ENCODE measurements around the gene LHPP.

Gene LHPP

DNA sequence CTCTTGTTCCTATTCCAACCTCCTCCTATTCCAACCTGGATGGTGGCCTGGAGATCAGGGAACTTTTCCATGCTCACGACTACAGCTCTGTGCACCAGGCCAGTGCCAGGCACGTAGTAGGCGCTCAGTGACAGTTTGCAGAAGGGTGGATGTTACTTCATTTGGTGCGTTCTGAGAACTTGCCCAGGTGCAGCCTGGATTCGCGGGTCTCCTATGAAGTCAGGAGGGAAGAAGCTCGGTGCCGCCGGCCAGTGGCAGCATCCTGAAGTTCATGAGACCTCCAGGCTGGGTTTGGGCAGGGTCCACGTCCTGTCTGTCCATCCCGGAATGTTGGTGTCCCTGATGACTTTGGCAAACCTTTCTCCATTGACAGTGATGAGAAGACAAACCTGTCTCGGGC is 21.3 kb downstream of the LHPP start (continued):
- no peak for TF ChIP-seq ZFP30 (CRISPR knock-in tag; IDR thresholded peaks at IDR 0.05)
- no peak for TF ChIP-seq RARB (CRISPR knock-in tag; IDR thresholded peaks at IDR 0.05)
- no peak for TF ChIP-seq ZFP3 (CRISPR knock-in tag; IDR thresholded peaks at IDR 0.05)
- TF ChIP-seq BACH2 (CRISPR knock-in tag; IDR thresholded peaks at IDR 0.05; ENCODE audit: borderline replicate concordance): no peak
- no peak for TF ChIP-seq ZNF565 (CRISPR knock-in tag; conservative IDR thresholded peaks at IDR 0.05; ENCODE audit: low read depth)
- no peak for TF ChIP-seq ZC3H10 (CRISPR knock-in tag; IDR thresholded peaks at IDR 0.05)
- TF ChIP-seq GLIS3 (CRISPR knock-in tag; IDR thresholded peaks at IDR 0.05): no peak
- TF ChIP-seq, protein P1, sequence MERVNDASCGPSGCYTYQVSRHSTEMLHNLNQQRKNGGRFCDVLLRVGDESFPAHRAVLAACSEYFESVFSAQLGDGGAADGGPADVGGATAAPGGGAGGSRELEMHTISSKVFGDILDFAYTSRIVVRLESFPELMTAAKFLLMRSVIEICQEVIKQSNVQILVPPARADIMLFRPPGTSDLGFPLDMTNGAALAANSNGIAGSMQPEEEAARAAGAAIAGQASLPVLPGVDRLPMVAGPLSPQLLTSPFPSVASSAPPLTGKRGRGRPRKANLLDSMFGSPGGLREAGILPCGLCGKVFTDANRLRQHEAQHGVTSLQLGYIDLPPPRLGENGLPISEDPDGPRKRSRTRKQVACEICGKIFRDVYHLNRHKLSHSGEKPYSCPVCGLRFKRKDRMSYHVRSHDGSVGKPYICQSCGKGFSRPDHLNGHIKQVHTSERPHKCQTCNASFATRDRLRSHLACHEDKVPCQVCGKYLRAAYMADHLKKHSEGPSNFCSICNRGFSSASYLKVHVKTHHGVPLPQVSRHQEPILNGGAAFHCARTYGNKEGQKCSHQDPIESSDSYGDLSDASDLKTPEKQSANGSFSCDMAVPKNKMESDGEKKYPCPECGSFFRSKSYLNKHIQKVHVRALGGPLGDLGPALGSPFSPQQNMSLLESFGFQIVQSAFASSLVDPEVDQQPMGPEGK (CRISPR knock-in tag; IDR thresholded peaks at IDR 0.05; ENCODE audit: borderline replicate concordance): no peak

DNA sequence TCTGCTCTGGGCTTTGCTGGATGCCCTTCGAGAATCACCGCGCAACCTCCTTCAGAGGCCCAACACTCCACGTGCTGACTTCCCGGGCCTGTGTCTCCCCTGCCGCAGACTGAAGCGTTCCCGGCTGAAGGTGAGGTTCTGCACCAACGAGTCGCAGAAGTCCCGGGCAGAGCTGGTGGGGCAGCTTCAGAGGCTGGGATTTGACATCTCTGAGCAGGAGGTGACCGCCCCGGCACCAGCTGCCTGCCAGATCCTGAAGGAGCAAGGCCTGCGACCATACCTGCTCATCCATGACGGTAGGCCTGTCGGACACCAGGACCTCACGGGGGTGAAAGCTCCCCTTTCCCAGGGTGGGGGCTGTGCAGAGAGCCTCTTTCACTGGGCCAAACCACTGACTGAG is 22.4 kb downstream of the LHPP start:
- TF ChIP-seq ZNF70 (CRISPR knock-in tag; IDR thresholded peaks at IDR 0.05) (no peak), ZNF8 (CRISPR knock-in tag; IDR thresholded peaks at IDR 0.05) (no peak), OSR1 (CRISPR knock-in tag; IDR thresholded peaks at IDR 0.05) (no peak)
- TF ChIP-seq, protein P2, sequence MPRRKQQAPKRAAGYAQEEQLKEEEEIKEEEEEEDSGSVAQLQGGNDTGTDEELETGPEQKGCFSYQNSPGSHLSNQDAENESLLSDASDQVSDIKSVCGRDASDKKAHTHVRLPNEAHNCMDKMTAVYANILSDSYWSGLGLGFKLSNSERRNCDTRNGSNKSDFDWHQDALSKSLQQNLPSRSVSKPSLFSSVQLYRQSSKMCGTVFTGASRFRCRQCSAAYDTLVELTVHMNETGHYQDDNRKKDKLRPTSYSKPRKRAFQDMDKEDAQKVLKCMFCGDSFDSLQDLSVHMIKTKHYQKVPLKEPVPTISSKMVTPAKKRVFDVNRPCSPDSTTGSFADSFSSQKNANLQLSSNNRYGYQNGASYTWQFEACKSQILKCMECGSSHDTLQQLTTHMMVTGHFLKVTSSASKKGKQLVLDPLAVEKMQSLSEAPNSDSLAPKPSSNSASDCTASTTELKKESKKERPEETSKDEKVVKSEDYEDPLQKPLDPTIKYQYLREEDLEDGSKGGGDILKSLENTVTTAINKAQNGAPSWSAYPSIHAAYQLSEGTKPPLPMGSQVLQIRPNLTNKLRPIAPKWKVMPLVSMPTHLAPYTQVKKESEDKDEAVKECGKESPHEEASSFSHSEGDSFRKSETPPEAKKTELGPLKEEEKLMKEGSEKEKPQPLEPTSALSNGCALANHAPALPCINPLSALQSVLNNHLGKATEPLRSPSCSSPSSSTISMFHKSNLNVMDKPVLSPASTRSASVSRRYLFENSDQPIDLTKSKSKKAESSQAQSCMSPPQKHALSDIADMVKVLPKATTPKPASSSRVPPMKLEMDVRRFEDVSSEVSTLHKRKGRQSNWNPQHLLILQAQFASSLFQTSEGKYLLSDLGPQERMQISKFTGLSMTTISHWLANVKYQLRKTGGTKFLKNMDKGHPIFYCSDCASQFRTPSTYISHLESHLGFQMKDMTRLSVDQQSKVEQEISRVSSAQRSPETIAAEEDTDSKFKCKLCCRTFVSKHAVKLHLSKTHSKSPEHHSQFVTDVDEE (CRISPR knock-in tag; IDR thresholded peaks at IDR 0.05): no peak
- TF ChIP-seq, protein P3, sequence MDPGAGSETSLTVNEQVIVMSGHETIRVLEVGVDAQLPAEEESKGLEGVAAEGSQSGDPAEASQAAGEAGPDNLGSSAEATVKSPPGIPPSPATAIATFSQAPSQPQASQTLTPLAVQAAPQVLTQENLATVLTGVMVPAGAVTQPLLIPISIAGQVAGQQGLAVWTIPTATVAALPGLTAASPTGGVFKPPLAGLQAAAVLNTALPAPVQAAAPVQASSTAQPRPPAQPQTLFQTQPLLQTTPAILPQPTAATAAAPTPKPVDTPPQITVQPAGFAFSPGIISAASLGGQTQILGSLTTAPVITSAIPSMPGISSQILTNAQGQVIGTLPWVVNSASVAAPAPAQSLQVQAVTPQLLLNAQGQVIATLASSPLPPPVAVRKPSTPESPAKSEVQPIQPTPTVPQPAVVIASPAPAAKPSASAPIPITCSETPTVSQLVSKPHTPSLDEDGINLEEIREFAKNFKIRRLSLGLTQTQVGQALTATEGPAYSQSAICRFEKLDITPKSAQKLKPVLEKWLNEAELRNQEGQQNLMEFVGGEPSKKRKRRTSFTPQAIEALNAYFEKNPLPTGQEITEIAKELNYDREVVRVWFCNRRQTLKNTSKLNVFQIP (CRISPR knock-in tag; IDR thresholded peaks at IDR 0.05; ENCODE audit: borderline replicate concordance, low read depth): no peak
- TF ChIP-seq, protein P4, sequence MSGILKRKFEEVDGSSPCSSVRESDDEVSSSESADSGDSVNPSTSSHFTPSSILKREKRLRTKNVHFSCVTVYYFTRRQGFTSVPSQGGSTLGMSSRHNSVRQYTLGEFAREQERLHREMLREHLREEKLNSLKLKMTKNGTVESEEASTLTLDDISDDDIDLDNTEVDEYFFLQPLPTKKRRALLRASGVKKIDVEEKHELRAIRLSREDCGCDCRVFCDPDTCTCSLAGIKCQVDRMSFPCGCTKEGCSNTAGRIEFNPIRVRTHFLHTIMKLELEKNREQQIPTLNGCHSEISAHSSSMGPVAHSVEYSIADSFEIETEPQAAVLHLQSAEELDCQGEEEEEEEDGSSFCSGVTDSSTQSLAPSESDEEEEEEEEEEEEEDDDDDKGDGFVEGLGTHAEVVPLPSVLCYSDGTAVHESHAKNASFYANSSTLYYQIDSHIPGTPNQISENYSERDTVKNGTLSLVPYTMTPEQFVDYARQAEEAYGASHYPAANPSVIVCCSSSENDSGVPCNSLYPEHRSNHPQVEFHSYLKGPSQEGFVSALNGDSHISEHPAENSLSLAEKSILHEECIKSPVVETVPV (CRISPR knock-in tag; IDR thresholded peaks at IDR 0.05): no peak
- TF ChIP-seq, protein P5, sequence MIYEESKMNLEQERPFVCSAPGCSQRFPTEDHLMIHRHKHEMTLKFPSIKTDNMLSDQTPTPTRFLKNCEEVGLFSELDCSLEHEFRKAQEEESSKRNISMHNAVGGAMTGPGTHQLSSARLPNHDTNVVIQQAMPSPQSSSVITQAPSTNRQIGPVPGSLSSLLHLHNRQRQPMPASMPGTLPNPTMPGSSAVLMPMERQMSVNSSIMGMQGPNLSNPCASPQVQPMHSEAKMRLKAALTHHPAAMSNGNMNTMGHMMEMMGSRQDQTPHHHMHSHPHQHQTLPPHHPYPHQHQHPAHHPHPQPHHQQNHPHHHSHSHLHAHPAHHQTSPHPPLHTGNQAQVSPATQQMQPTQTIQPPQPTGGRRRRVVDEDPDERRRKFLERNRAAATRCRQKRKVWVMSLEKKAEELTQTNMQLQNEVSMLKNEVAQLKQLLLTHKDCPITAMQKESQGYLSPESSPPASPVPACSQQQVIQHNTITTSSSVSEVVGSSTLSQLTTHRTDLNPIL (CRISPR knock-in tag; IDR thresholded peaks at IDR 0.05; ENCODE audit: low read depth): no peak
- TF ChIP-seq, protein P1 (CRISPR knock-in tag; IDR thresholded peaks at IDR 0.05; ENCODE audit: borderline replicate concordance): no peak
- no peak for ATAC-seq

DNA sequence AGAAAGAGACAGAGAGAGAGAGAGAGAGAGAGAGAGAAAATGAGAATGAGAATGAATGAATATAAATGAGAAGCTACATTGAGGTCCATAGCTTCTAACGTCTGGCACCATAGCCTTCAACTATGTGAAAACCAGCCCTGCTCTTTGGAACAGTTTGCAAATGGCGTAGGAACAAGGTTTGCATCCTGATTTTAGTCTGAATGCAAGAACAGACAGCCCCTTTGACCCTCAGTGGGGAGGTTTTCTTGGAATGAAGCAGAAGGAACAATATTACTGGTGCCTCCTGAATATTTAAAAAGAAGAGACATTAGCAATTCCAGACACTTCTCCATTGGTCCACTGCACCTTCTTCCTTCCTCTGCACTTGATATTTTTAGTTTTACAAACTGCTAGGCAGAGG is 23.0 kb downstream of the LHPP start:
- ATAC-seq: no peak
- TF ChIP-seq TCF4 (CRISPR knock-in tag; IDR thresholded peaks at IDR 0.05; ENCODE audit: borderline replicate concordance): no peak
- TF ChIP-seq OSR1 (CRISPR knock-in tag; IDR thresholded peaks at IDR 0.05): no peak
- no peak for TF ChIP-seq ZFP30 (CRISPR knock-in tag; IDR thresholded peaks at IDR 0.05)
- TF ChIP-seq, protein P1 (CRISPR knock-in tag; IDR thresholded peaks at IDR 0.05; ENCODE audit: borderline replicate concordance): no peak
- TF ChIP-seq ZNF8 (CRISPR knock-in tag; IDR thresholded peaks at IDR 0.05): no peak

All from SK-N-SH treated with all-trans-retinoic acid at 6 μM for 48 hours (cell line).